Measurements from ENCODE around the gene BUD23. TPM values are rescaled to one million over a fixed set of nuclear protein-coding genes. Genes with fewer than 3 reads are reported as not detected.
"Not testable (repeated sequence)": the region's sequence is repeated elsewhere in the genome, so short reads cannot be mapped to it uniquely, and the experiment has no call there.

BUD23 gene
- total RNA-seq, 6 experiments from 2014 or later = 70.1 to 91.4 (median 83.4) TPM

GRCh38 chr7:73669858-73670385 lies 13.5 kb upstream of the BUD23 start:
- TF ChIP-seq CTCF (IDR thresholded peaks at IDR 0.05) = no peak
- H3K27ac Mint-ChIP-seq = no peak overlapping the region
- no peak for DNase-seq
- H3K36me3 Mint-ChIP-seq (ENCODE audit: low read depth) = peaks cover 7% of the 10 kb centered on the region; the same call in 1 of the 2 replicates
- H3K4me1 Mint-ChIP-seq (ENCODE audit: low read depth) = peaks cover 15% of the 10 kb centered on the region
- peaks cover 2% of the 10 kb centered on the region; the same call in 1 of the 2 replicates for H3K27me3 Mint-ChIP-seq (ENCODE audit: insufficient read depth)
- H3K4me3 Mint-ChIP-seq = no peak overlapping the region
- no peaks in the 10 kb centered on the region for H3K9me3 Mint-ChIP-seq

- H3K9me3 Mint-ChIP-seq = no peaks in the 10 kb centered on the region
- H3K27me3 Mint-ChIP-seq (ENCODE audit: insufficient read depth) = peaks cover 2% of the 10 kb centered on the region; the same call in 1 of the 2 replicates
- H3K4me3 Mint-ChIP-seq = no peak overlapping the region
- peaks cover 6% of the 10 kb centered on the region; the same call in 1 of the 2 replicates for H3K4me1 Mint-ChIP-seq (ENCODE audit: low read depth)
- H3K27ac Mint-ChIP-seq = no peak overlapping the region
- no peak for DNase-seq
- no peak for TF ChIP-seq CTCF (IDR thresholded peaks at IDR 0.05)
- peaks cover 7% of the 10 kb centered on the region; the same call in 1 of the 2 replicates for H3K36me3 Mint-ChIP-seq (ENCODE audit: low read depth)
These were observed 12.1 kb upstream of the BUD23 start for GRCh38 chr7:73671322-73671661.

GRCh38 chr7:73671857-73672445 lies 11.4 kb upstream of the BUD23 start:
- Mint-ChIP-seq H3K36me3 (ENCODE audit: low read depth) (peaks cover 7% of the 10 kb centered on the region; the same call in 1 of the 2 replicates), H3K27me3 (ENCODE audit: insufficient read depth) (peaks cover 2% of the 10 kb centered on the region; the same call in 1 of the 2 replicates), H3K4me3 (no peak overlapping the region), H3K9me3 (no peaks in the 10 kb centered on the region), H3K27ac (no peak overlapping the region; the same call in 1 of the 2 replicates), H3K4me1 (ENCODE audit: low read depth) (peaks cover 6% of the 10 kb centered on the region; the same call in 1 of the 2 replicates)
- no peak for DNase-seq
- TF ChIP-seq CTCF (IDR thresholded peaks at IDR 0.05) = no peak

- H3K27ac Mint-ChIP-seq = no peak overlapping the region
- peaks cover 2% of the 10 kb centered on the region; the same call in 1 of the 2 replicates for H3K27me3 Mint-ChIP-seq (ENCODE audit: insufficient read depth)
- no peak for TF ChIP-seq CTCF (IDR thresholded peaks at IDR 0.05)
- no peak for DNase-seq
- H3K9me3 Mint-ChIP-seq = no peaks in the 10 kb centered on the region
- no peak overlapping the region for H3K4me3 Mint-ChIP-seq
- peaks cover 20% of the 10 kb centered on the region for H3K36me3 Mint-ChIP-seq (ENCODE audit: low read depth)
- no peaks in the 10 kb centered on the region for H3K4me1 Mint-ChIP-seq (ENCODE audit: low read depth)
These were observed 8.8 kb upstream of the BUD23 start for GRCh38 chr7:73674468-73675124.

GRCh38 chr7:73676062-73676461 lies 7.3 kb upstream of the BUD23 start:
- not testable (repeated sequence) for H3K4me3 Mint-ChIP-seq; H3K27ac Mint-ChIP-seq; H3K27me3 Mint-ChIP-seq (ENCODE audit: insufficient read depth); H3K9me3 Mint-ChIP-seq; H3K4me1 Mint-ChIP-seq (ENCODE audit: low read depth); DNase-seq
- peaks cover 20% of the 10 kb centered on the region for H3K36me3 Mint-ChIP-seq (ENCODE audit: low read depth)

- no peak for DNase-seq
- Mint-ChIP-seq H3K4me1 (ENCODE audit: low read depth) (peaks cover 25% of the 10 kb centered on the region), H3K9me3 (no peaks in the 10 kb centered on the region), H3K27me3 (ENCODE audit: insufficient read depth) (no peaks in the 10 kb centered on the region; the same call in 1 of the 2 replicates), H3K4me3 (no peak overlapping the region), H3K36me3 (ENCODE audit: low read depth) (peaks cover 20% of the 10 kb centered on the region), H3K27ac (no peak overlapping the region)
- TF ChIP-seq CTCF (IDR thresholded peaks at IDR 0.05) = no peak
These were observed 4.5 kb upstream of the BUD23 start for GRCh38 chr7:73678862-73679261.
